ENCODE results near the gene LHCGR. TPM values are rescaled to one million over a fixed set of nuclear protein-coding genes. Genes with fewer than 3 reads are reported as not detected.

Gene LHCGR
- total RNA-seq: 10 to 100 TPM in 1 of 4 donors, 1 to 10 TPM in 2, under 1 TPM in 1; 0.63 to 10.5 (median 4.6) TPM

DNA sequence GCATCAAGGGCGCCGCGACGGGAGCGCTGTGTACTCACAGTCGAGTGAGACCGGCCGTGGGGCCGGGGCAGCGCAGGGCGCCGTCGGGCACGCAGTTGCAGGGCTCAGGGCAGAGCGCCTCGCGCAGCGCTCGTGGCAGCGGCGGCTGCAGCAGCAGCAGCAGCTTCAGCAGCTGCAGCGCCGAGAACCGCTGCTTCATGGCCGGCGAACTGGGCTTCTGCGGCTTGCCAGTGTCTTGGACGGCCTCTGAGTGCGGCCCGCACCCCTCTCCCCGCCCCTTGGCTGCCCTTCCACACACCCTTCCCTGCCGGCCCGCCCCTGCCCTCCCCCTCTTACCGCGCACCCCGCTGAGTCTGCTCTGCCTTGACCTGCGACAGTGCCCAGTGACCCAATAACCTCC lies at the start of gene LHCGR:
LHCGR (minus strand) TSS at position 252 of the 400 bp plus-strand sequence; CDS start at position 199, 53 bp downstream.
- 1 to 4% methylated on average over 14 to 32 of the region's 37 CpGs for WGBS, 2 donors
- H3K9me3 ChIP-seq: no peaks in the 10 kb centered on the region
- DNase-seq (ENCODE audit: low spot score in 2 of 2): no peak
- peaks cover 0 to 12% (median 3%) of the 10 kb centered on the region in 4 donors for H3K4me1 ChIP-seq
- TF ChIP-seq EP300 (IDR thresholded peaks at IDR 0.05): no peak
- TF ChIP-seq, protein P1, sequence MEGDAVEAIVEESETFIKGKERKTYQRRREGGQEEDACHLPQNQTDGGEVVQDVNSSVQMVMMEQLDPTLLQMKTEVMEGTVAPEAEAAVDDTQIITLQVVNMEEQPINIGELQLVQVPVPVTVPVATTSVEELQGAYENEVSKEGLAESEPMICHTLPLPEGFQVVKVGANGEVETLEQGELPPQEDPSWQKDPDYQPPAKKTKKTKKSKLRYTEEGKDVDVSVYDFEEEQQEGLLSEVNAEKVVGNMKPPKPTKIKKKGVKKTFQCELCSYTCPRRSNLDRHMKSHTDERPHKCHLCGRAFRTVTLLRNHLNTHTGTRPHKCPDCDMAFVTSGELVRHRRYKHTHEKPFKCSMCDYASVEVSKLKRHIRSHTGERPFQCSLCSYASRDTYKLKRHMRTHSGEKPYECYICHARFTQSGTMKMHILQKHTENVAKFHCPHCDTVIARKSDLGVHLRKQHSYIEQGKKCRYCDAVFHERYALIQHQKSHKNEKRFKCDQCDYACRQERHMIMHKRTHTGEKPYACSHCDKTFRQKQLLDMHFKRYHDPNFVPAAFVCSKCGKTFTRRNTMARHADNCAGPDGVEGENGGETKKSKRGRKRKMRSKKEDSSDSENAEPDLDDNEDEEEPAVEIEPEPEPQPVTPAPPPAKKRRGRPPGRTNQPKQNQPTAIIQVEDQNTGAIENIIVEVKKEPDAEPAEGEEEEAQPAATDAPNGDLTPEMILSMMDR (IDR thresholded peaks at IDR 0.05): no peak
- TF ChIP-seq POLR2A (IDR thresholded peaks at IDR 0.05): no peak
- H3K36me3 ChIP-seq: no peaks in the 10 kb centered on the region
- H3K27ac ChIP-seq: peak within 1 kb of the TSS in 1 of 4 donors; percentile 65
- H3K4me3 ChIP-seq: peak within 1 kb of the TSS in 3 of 4 donors; percentile 26 to 51 (median 31)
- H3K27me3 ChIP-seq: peaks cover 0 to 3% of the 10 kb centered on the region in 2 donors

DNA sequence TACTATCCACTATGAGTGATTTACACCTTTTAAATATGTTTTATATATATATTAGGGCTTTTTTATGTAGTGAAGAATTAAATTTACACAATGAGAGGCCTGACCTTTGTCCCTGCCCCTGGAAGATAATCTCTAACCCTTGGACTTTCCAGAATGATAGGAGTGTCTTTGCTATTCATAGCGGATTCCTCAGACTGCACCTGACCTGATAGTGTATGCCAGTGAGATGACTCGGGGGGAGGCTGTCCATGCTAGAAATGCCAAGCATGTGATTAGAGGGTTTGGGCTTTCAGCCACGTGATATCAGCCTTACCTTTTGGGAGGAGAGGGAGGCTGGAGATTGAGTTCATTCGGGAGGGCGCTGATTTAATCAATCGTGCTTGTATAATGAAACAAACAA lies 44.1 kb upstream of the LHCGR start:
- WGBS, 2 donors: 73 to 76% methylated on average over 6 of the region's 6 CpGs
- no peak for DNase-seq (ENCODE audit: low spot score in 2 of 2)

DNA sequence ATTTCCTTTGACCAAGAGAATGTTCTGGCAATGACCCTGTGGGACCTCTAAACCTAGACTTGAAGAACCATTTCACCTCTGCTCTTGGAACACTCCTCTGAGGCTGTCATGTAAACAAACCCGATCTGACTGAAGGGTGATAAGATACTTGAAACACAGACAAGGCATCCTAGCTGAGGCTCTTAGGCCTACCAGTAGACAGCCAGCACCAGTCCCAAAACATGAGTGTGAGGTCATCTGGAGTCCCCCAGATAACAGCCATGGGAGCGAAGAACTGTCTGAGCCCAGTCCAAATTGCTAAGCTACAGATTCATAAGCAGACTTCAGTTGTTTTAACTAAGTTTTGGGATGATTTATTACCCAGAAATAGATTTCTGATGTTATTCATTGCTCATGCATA lies 39.5 kb upstream of the LHCGR start:
- no peaks in the 10 kb centered on the region for H3K9me3 ChIP-seq
- no peaks in the 10 kb centered on the region for H3K27me3 ChIP-seq
- H3K4me1 ChIP-seq: no peaks in the 10 kb centered on the region
- no peak overlapping the region for H3K4me3 ChIP-seq
- WGBS, 2 donors: 93 to 96% methylated on average over 2 of the region's 2 CpGs
- TF ChIP-seq, protein P1 (IDR thresholded peaks at IDR 0.05): no peak
- TF ChIP-seq POLR2A (IDR thresholded peaks at IDR 0.05): no peak
- no peak for TF ChIP-seq EP300 (IDR thresholded peaks at IDR 0.05)
- DNase-seq (ENCODE audit: low spot score in 2 of 2): no peak
- no peak overlapping the region for H3K27ac ChIP-seq
- H3K36me3 ChIP-seq: no peaks in the 10 kb centered on the region

More for the DNA sequence above, 44.1 kb upstream of the LHCGR start:
- Histone ChIP-seq H3K4me1 (no peaks in the 10 kb centered on the region), H3K9me3 (no peaks in the 10 kb centered on the region), H3K36me3 (no peaks in the 10 kb centered on the region), H3K27me3 (no peaks in the 10 kb centered on the region), H3K27ac (no peak overlapping the region), H3K4me3 (no peak overlapping the region)
- TF ChIP-seq, protein P1 (IDR thresholded peaks at IDR 0.05): no peak

DNA sequence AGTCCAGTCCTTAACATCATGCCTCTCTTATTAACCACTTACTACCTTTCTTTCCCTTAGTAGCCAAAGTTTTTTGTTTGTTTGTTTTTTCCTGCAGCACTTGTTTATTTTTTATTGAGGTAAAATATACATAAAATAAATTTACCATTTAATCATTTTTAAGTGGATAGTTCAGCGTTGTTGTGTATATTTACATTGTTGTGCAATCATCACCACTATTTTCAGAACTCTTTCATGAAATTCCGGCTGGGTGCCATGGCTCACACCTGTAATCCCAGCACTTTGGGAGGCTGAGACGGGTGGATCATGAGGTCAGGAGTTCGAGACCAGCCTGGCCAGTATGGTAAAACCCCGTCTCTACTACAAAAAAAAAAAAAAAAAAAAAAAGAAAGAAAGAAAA lies 38.1 kb upstream of the LHCGR start:
- WGBS, 2 donors: 91 to 93% methylated on average over 5 of the region's 5 CpGs
- DNase-seq (ENCODE audit: low spot score in 2 of 2): no peak
- Histone ChIP-seq H3K27me3 (no peaks in the 10 kb centered on the region), H3K4me3 (no peak overlapping the region), H3K36me3 (no peaks in the 10 kb centered on the region), H3K9me3 (no peaks in the 10 kb centered on the region), H3K27ac (no peak overlapping the region), H3K4me1 (no peaks in the 10 kb centered on the region)
- no peak for TF ChIP-seq EP300 (IDR thresholded peaks at IDR 0.05)
- TF ChIP-seq, protein P1 (IDR thresholded peaks at IDR 0.05): no peak
- TF ChIP-seq POLR2A (IDR thresholded peaks at IDR 0.05): no peak

DNA sequence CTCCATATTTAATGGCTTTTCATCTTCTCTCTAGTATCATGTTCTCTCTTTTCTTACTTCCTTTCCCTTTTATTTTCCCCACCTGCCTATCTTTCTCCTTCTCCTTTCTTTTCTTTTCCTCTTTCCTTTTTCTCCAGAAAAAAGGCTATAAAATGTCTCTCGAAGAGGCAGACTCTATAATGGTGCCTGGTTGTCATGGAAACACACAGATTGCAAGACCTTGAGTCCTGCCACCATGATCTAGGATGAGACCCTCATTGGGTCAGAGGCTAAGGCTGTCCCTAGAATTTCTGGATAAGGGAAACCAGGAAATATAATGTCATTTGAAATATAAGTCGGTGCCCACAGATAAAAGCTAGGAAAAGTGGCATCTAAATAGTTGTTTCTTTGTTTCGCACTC lies 36.5 kb upstream of the LHCGR start:
- Histone ChIP-seq H3K27ac (no peak overlapping the region), H3K36me3 (no peaks in the 10 kb centered on the region), H3K4me1 (no peaks in the 10 kb centered on the region), H3K4me3 (no peak overlapping the region), H3K27me3 (no peaks in the 10 kb centered on the region), H3K9me3 (no peaks in the 10 kb centered on the region)
- DNase-seq (ENCODE audit: low spot score in 2 of 2): no peak
- TF ChIP-seq, protein P1 (IDR thresholded peaks at IDR 0.05): no peak
- TF ChIP-seq POLR2A (IDR thresholded peaks at IDR 0.05): no peak
- no peak for TF ChIP-seq EP300 (IDR thresholded peaks at IDR 0.05)
- WGBS, 2 donors: 67 to 78% methylated on average over 3 of the region's 3 CpGs
